PC-9 (cell line): ENCODE results near the gene GRWD1.

Source experiments
- CTCF ChIP-seq: fragments of 200-600 bp; sonication (generic); conservative IDR thresholded peaks from 2 replicates; pipeline ENCODE4 v1.6.1; 2017; ENCODE audit warnings: mixed run types, antibody characterized with exemption, mild to moderate bottlenecking, moderate library complexity
- EZH2 ChIP-seq: fragments of 200-600 bp; sonication (generic); IDR thresholded peaks from 2 replicates; pipeline ENCODE4 v1.8.0; 2017; ENCODE audit warnings: antibody characterized with exemption, low read depth

GRCh38 chr19:48455908-48456562 is 10.3 kb downstream of the GRWD1 start:
- no peak for TF ChIP-seq CTCF
- no peak for TF ChIP-seq EZH2
